Heart right ventricle (tissue), 16 donors: ENCODE results near the gene KLHL2. TPM values are rescaled to one million over a fixed set of nuclear protein-coding genes. Genes with fewer than 3 reads are reported as not detected.
A peak's percentile ranks its signal among the peaks of the same experiment; 100 is the strongest.

Experiments
- ATAC-seq, 8 donors: fragments of 200-7000 bp; cut with Tn5 transposase; one replicate each; pipeline ENCODE4 v1.9.1; 2020; ENCODE audit warnings: mild to moderate bottlenecking in 8 of 8, moderate library complexity in 8 of 8, moderate number of reproducible peaks in 1 of 8
- DNase-seq, 2 donors: peaks; one replicate each; pipeline ENCODE4 v3.0.0-alpha.2; 2020
- H3K27ac ChIP-seq, 10 donors: fragments of 200-600 bp; sonication (generic) in 2 of 10; one replicate each; pipeline versions ENCODE4 v1.5.0 to v1.8.0; 2020 to 2022; ENCODE audit warnings: mild to moderate bottlenecking in 3 of 10
- H3K27me3 ChIP-seq, 7 donors: fragments of 200-600 bp; one replicate each; pipeline ENCODE4 v1.8.0; 2021 to 2022; ENCODE audit warnings: mild to moderate bottlenecking in 2 of 7
- H3K36me3 ChIP-seq, 9 donors: fragments of 200-600 bp; sonication (generic) in 1 of 9; one replicate each; pipeline versions ENCODE4 v1.5.0 to v1.8.0; 2020 to 2022; ENCODE audit warnings: mild to moderate bottlenecking in 2 of 9
- H3K4me1 ChIP-seq, 9 donors: fragments of 200-600 bp; sonication (generic) in 1 of 9; one replicate each; pipeline versions ENCODE4 v1.5.0 to v1.8.0; 2020 to 2022; ENCODE audit warnings: mild to moderate bottlenecking in 4 of 9
- H3K4me3 ChIP-seq, 10 donors: fragments of 200-600 bp; sonication (generic) in 2 of 10; one replicate each; pipeline versions ENCODE4 v1.5.0 to v1.8.0; 2020 to 2022; ENCODE audit warnings: mild to moderate bottlenecking in 7 of 10, moderate library complexity in 2 of 10
- H3K9me3 ChIP-seq, 11 donors: fragments of 200-600 bp in 10 of 11; sonication (generic) in 2 of 11; one replicate each; pipeline versions ENCODE4 v1.5.0 to v1.8.0; 2013 to 2022; ENCODE audit warnings: mild to moderate bottlenecking in 2 of 11, control low read depth in 1 of 11, moderate library complexity in 1 of 11
- CTCF ChIP-seq, 9 donors: fragments of 200-600 bp; sonication (generic) in 2 of 9; IDR thresholded peaks; one replicate each; pipeline versions ENCODE4 v1.5.0 to v1.8.0; 2021 to 2022; ENCODE audit warnings: antibody characterized with exemption in 9 of 9, mild to moderate bottlenecking in 5 of 9, moderate library complexity in 1 of 9
- WGBS, 2 donors: extraction: QIAGEN DNeasy Blood & Tissue Kit; methylation state at CpG; one replicate each; pipeline ENCODE4 v1.1.7; 2013; ENCODE audit warnings: inconsistent platforms in 1 of 2; 5-methylcytosine and 5-hydroxymethylcytosine counted together
- intact Hi-C, 10 donors: fragments of 100-400 bp; cut with DNase I; formaldehyde crosslinking; loops; one replicate each; pipeline versions ENCODE4 v1.11.1 to v1.14.2; 2022
- polyA plus RNA-seq, 2 donors: library from polyadenylated mRNA; stranded (reverse); fragments of 200-250 nt; gene quantifications; one replicate each; pipeline ENCODE4 v1.2.3, GENCODE V29; 2013
- total RNA-seq, 10 donors: library from RNA; stranded (reverse); fragmentation: NEBNext Ultra II Directional in 3 of 10; extraction: Animal tissue kit (Norgen Biotek cat#: 25700) in 3 of 10; gene quantifications; one replicate each; pipeline versions ENCODE4 v1.2.1 to v1.2.4, GENCODE V29; 2021 to 2023
- donor health status: Arrhythmogenic right ventricular cardiomyopathy.
- donor health status: ischemic (EF 13 %, LVEDD 7.1; RV severe dilation, severe dysfunction).
- donor health status: healthy with polysubstance abuse.
- donor health status: DM: no; HTN: yes; CAD: no.
- donor health status: DM: no; HTN: no; CAD: no.
- donor health status: ischemic (EF 25% LVEDD 6.9; RV normal size, moderate dysfunction).
- donor health status: ischemic (EF 25% LVEDD 5.7; RV mildly dilated, moderate dysfunction).
- donor health status: healthy.
- donor health status: DM: yes; HTN: yes; CAD: no.
- donor health status: Ischemic cardiomyopathy.
- donor health status: ischemic (EF 35%, LVEDD 5.7; RV mildly dilated, moderate dysfunction).
- donor health status: nonischemic (EF 11% LVEDD 7.7; RV severe dilation, severe dysfunction).
- donor health status: DM: yes; HTN: yes; CAD: no.
- donor health status: PGD.
- donor health status: ischemic (EF 29% LVEDD 5.4; RV normal size, mild dysfunction).
- donor health status: nonischemic (EF 23%, LVEDD 6.1; RV moderate dilation, normal function).

The KLHL2 gene
- total and polyA plus RNA-seq, 12 donors, result 6.0 to 14.7 (median 10.9) TPM

- 90 to 92% methylated on average over 5 of the region's 5 CpGs for WGBS, 2 donors
- ATAC-seq (peak in 1 of 8 donors; percentile 62), DNase-seq (no peak)
- Histone ChIP-seq H3K36me3 (peaks cover 0 to 39% (median 0%) of the 10 kb centered on the region in 9 donors), H3K9me3 (no peaks in the 10 kb centered on the region), H3K4me3 (no peak overlapping the region), H3K27me3 (no peaks in the 10 kb centered on the region), H3K4me1 (peaks cover 0 to 33% (median 0%) of the 10 kb centered on the region in 9 donors), H3K27ac (peak overlapping the region in 1 of 10 donors; percentile 19)
- no peak for TF ChIP-seq CTCF (IDR thresholded peaks at IDR 0.05)
- intact Hi-C loops, result loop anchor here in 1 of 10 donors (2.0 kb wide), 1 partner anchor 15 kb away; no protein-coding TSS in a partner anchor
Observed at GRCh38 chr4:165299399-165300060, 92.2 kb downstream of the KLHL2 start.

- H3K36me3 ChIP-seq, result peaks cover 0 to 40% (median 0%) of the 10 kb centered on the region in 9 donors
- DNase-seq (no peak), ATAC-seq (peak in 4 of 8 donors; percentile 19 to 45 (median 35))
- H3K9me3 ChIP-seq, result no peaks in the 10 kb centered on the region
- H3K4me1 ChIP-seq, result peaks cover 0 to 21% (median 0%) of the 10 kb centered on the region in 9 donors
- H3K4me3 ChIP-seq, result peak overlapping the region in 6 of 10 donors; percentile 23 to 33 (median 26)
- intact Hi-C loops, result loop anchor here in 1 of 10 donors (2.0 kb wide), 1 partner anchor 13 kb away; no protein-coding TSS in a partner anchor
- WGBS, 2 donors, result 39 to 55% methylated on average over 1 of the region's 1 CpG
- no peaks in the 10 kb centered on the region for H3K27me3 ChIP-seq
- no peak for TF ChIP-seq CTCF (IDR thresholded peaks at IDR 0.05)
- H3K27ac ChIP-seq, result peak overlapping the region in 1 of 10 donors; percentile 10
Observed at GRCh38 chr4:165301833-165302232, 94.5 kb downstream of the KLHL2 start.

- H3K36me3 ChIP-seq, result peaks cover 0 to 37% (median 0%) of the 10 kb centered on the region in 9 donors
- intact Hi-C loops, result no loop called here
- TF ChIP-seq CTCF (IDR thresholded peaks at IDR 0.05), result no peak
- no peak overlapping the region for H3K4me3 ChIP-seq
- H3K4me1 ChIP-seq, result peaks cover 0 to 21% (median 0%) of the 10 kb centered on the region in 9 donors
- ATAC-seq, result no peak
- 99 to 100% methylated on average over 1 of the region's 1 CpG for WGBS, 2 donors
- H3K9me3 ChIP-seq, result no peaks in the 10 kb centered on the region
- no peak overlapping the region for H3K27ac ChIP-seq
- no peaks in the 10 kb centered on the region for H3K27me3 ChIP-seq
- DNase-seq, result no peak
Observed at GRCh38 chr4:165302658-165303057, 95.3 kb downstream of the KLHL2 start.

GRCh38 chr4:165308166-165308565 is 100.8 kb downstream of the KLHL2 start:
- Histone ChIP-seq H3K27me3 (no peaks in the 10 kb centered on the region), H3K36me3 (peaks cover 0 to 42% (median 0%) of the 10 kb centered on the region in 9 donors), H3K27ac (no peak overlapping the region), H3K9me3 (no peaks in the 10 kb centered on the region), H3K4me3 (no peak overlapping the region), H3K4me1 (peaks cover 0 to 10% (median 0%) of the 10 kb centered on the region in 9 donors)
- TF ChIP-seq CTCF (IDR thresholded peaks at IDR 0.05), result no peak
- ATAC-seq, result no peak
- intact Hi-C loops, result no loop called here
- 74 to 77% methylated on average over 1 of the region's 1 CpG for WGBS, 2 donors
- DNase-seq, result no peak
